GM12892 (cell line): Measurements from ENCODE around the gene CTAGE9.

Experiments used
- POLR2A ChIP-seq: IDR thresholded peaks from 2 replicates; pipeline ENCODE4 v1.6.1; 2011; ENCODE audit warnings: low read depth, low read length, control low read depth
- POLR2AphosphoS5 ChIP-seq: IDR thresholded peaks from 2 replicates; pipeline ENCODE4 v1.6.1; 2011; ENCODE audit warnings: low read depth, low read length, control low read depth

DNA sequence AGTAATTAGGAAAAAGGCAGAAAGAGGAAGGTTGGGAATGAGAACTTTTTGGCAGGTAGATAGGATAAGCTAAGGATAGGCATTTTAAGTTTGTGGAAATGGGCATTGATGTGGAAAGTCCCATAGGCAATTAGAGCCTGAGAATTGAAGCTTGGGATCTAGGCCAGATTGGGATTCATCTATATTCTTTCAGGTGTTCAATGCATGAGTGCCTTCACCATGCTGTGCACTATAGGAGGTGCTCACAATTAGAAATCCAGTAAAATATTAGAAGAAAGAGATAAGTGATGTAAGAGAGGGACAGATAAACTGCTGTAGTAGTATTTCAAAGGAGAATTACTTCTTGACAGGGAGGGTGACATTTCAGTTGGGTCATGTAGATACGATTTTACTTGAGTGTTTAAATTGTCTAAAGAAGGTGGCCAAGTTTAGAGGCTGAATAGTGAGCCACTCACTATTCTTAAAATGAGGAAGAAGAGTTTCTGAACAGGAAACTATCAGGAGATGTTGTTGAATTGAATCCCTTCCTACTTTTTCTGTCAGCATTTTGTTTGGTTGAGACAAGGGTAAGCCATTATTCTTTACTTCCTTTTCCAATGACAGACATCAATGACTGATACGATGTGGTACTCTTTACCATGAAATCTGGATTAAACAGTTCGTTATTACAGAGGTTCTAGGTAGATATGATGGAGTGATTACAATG, 31.0 kb upstream of the CTAGE9 start:
- TF ChIP-seq POLR2A (no peak), POLR2AphosphoS5 (no peak)
